ENCODE results near the gene ECEL1.
"Not testable (repeated sequence)": the region's sequence is repeated elsewhere in the genome, so short reads cannot be mapped to it uniquely, and the experiment has no call there.

The ECEL1 gene

GRCh38 chr2:232445149-232445885 is 42.3 kb downstream of the ECEL1 start:
- H3K9me3 Mint-ChIP-seq, H3K36me3 Mint-ChIP-seq, H3K27ac Mint-ChIP-seq, DNase-seq, H3K4me3 Mint-ChIP-seq, H3K4me1 Mint-ChIP-seq: not testable (repeated sequence)
- CTCF ChIA-PET: interaction anchor here (0.8 to 1.2 kb wide), 3 partner anchors 19 to 76 kb away, joined by 3 to 4 read pairs (median 3); partner anchors contain the start of gene PRSS56
- peaks cover 16% of the 10 kb centered on the region for H3K27me3 Mint-ChIP-seq

- CTCF ChIA-PET: interaction anchor here (0.8 to 1.2 kb wide), 5 partner anchors 20 to 544 kb away, joined by 3 to 5 read pairs (median 4); partner anchors contain the start of gene PRSS56
- Mint-ChIP-seq H3K4me3 (no peak overlapping the region), H3K27ac (no peak overlapping the region), H3K4me1 (peaks cover 3% of the 10 kb centered on the region), H3K9me3 (no peaks in the 10 kb centered on the region), H3K36me3 (no peaks in the 10 kb centered on the region), H3K27me3 (peaks cover 9% of the 10 kb centered on the region)
- DNase-seq: peak; percentile 78
Observed at GRCh38 chr2:232444409-232445148, 43.1 kb downstream of the ECEL1 start.

- not testable (repeated sequence) for H3K27me3 Mint-ChIP-seq, H3K4me1 Mint-ChIP-seq, DNase-seq, H3K4me3 Mint-ChIP-seq, H3K9me3 Mint-ChIP-seq, H3K27ac Mint-ChIP-seq, H3K36me3 Mint-ChIP-seq
- CTCF ChIA-PET: interaction anchor here (0.8 to 1.2 kb wide), 3 partner anchors 78 to 543 kb away, joined by 3 to 5 read pairs (median 4); no protein-coding TSS in a partner anchor
Observed at GRCh38 chr2:232443669-232444408, 43.8 kb downstream of the ECEL1 start.

GRCh38 chr2:232443047-232443446 is 44.6 kb downstream of the ECEL1 start:
- H3K36me3 Mint-ChIP-seq, CTCF ChIA-PET, H3K4me1 Mint-ChIP-seq: not testable (repeated sequence)

DNA sequence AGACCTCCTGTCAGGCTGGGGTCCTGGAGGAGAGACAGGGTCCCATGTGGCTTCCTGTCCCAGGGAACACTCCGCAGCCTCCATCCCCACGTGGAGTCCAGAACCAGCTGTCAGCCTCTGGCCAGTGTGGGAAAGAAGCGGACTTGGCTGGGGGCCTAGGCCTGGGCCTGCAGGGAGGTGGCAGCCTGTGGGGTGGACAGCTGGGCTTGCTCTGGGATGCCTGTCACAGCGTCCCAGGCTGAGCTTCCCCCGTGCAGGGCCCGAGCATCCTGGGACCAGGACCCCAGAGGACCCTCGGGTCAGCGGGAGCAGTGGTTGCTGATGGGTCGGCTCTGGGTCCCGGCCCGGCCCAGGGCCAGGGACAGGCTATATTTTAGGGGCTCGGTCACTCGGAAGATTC is 45.2 kb downstream of the ECEL1 start:
- H3K36me3 Mint-ChIP-seq, H3K9me3 Mint-ChIP-seq, CTCF ChIA-PET: not testable (repeated sequence)

More at GRCh38 chr2:232443047-232443446, 44.6 kb downstream of the ECEL1 start:
- not testable (repeated sequence) for H3K4me3 Mint-ChIP-seq, H3K27ac Mint-ChIP-seq, DNase-seq, H3K9me3 Mint-ChIP-seq
- H3K27me3 Mint-ChIP-seq: peaks cover 13% of the 10 kb centered on the region

GRCh38 chr2:232441922-232442321 is 45.7 kb downstream of the ECEL1 start:
- H3K27ac Mint-ChIP-seq, H3K9me3 Mint-ChIP-seq, H3K4me1 Mint-ChIP-seq, DNase-seq, CTCF ChIA-PET, H3K36me3 Mint-ChIP-seq, H3K4me3 Mint-ChIP-seq: not testable (repeated sequence)
- H3K27me3 Mint-ChIP-seq: peaks cover 13% of the 10 kb centered on the region

More for the DNA sequence above, 45.2 kb downstream of the ECEL1 start:
- DNase-seq, H3K4me1 Mint-ChIP-seq, H3K27ac Mint-ChIP-seq, H3K4me3 Mint-ChIP-seq: not testable (repeated sequence)
- H3K27me3 Mint-ChIP-seq: peaks cover 13% of the 10 kb centered on the region

GRCh38 chr2:232441147-232441651 is 46.4 kb downstream of the ECEL1 start:
- Mint-ChIP-seq H3K9me3 (no peaks in the 10 kb centered on the region), H3K4me3 (no peak overlapping the region), H3K27me3 (peaks cover 13% of the 10 kb centered on the region), H3K27ac (no peak overlapping the region), H3K4me1 (no peaks in the 10 kb centered on the region), H3K36me3 (no peaks in the 10 kb centered on the region)
- no peak for DNase-seq
- CTCF ChIA-PET: interaction anchor here (0.8 to 3.0 kb wide), 3 partner anchors 106 to 540 kb away, joined by 3 to 12 read pairs (median 7); no protein-coding TSS in a partner anchor

- H3K4me3 Mint-ChIP-seq, H3K9me3 Mint-ChIP-seq, H3K4me1 Mint-ChIP-seq, H3K36me3 Mint-ChIP-seq, H3K27ac Mint-ChIP-seq: not testable (repeated sequence)
- peaks cover 19% of the 10 kb centered on the region for H3K27me3 Mint-ChIP-seq
- DNase-seq: peak; percentile 90
- CTCF ChIA-PET: interaction anchor here (1.0 to 3.0 kb wide), 12 partner anchors 11 to 540 kb away, joined by 3 to 21 read pairs (median 5); partner anchors contain the start of gene PRSS56
Observed at GRCh38 chr2:232440220-232441018, 47.2 kb downstream of the ECEL1 start.

DNA sequence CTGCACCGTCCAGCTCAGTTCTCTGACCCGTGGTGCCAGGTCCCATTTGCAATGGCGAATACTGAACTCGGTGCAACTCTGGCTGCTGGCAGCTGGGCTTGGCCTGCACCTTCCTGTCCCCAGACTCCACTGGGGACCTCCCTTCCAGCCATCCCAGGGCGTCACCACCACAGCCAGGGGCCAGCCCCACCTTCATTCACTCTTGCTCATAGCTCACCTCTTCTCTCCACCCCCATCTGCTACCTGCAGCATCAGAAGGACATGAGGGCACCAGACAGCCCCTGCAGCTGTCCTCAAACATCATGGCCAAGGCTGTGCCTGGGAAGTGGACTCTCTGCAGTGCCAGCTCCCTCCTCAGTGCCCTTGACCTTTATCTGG is 47.9 kb downstream of the ECEL1 start:
- H3K27me3 Mint-ChIP-seq: peaks cover 24% of the 10 kb centered on the region
- H3K27ac Mint-ChIP-seq: no peak overlapping the region
- no peaks in the 10 kb centered on the region for H3K4me1 Mint-ChIP-seq
- no peaks in the 10 kb centered on the region for H3K9me3 Mint-ChIP-seq
- no peaks in the 10 kb centered on the region for H3K36me3 Mint-ChIP-seq
- CTCF ChIA-PET: interaction anchor here (0.7 to 3.0 kb wide), 16 partner anchors 10 to 541 kb away, joined by 3 to 21 read pairs (median 4); partner anchors contain the start of gene PRSS56
- DNase-seq: no peak
- H3K4me3 Mint-ChIP-seq: no peak overlapping the region

- Mint-ChIP-seq H3K9me3 (no peaks in the 10 kb centered on the region), H3K27me3 (peaks cover 21% of the 10 kb centered on the region), H3K27ac (no peak overlapping the region), H3K36me3 (no peaks in the 10 kb centered on the region), H3K4me3 (no peak overlapping the region), H3K4me1 (no peaks in the 10 kb centered on the region)
- DNase-seq: peak; percentile 60
- CTCF ChIA-PET: interaction anchor here (0.7 to 3.0 kb wide), 18 partner anchors 10 to 540 kb away, joined by 3 to 21 read pairs (median 4); partner anchors contain the start of gene PRSS56
Observed at GRCh38 chr2:232438951-232439757, 48.5 kb downstream of the ECEL1 start.

- Mint-ChIP-seq H3K27ac (no peak overlapping the region), H3K9me3 (no peaks in the 10 kb centered on the region), H3K4me1 (no peaks in the 10 kb centered on the region), H3K36me3 (no peaks in the 10 kb centered on the region), H3K27me3 (peaks cover 21% of the 10 kb centered on the region), H3K4me3 (no peak overlapping the region)
- DNase-seq: no peak
- CTCF ChIA-PET: interaction anchor here (0.9 to 1.8 kb wide), 3 partner anchors 13 to 104 kb away, joined by 3 to 6 read pairs (median 5); no protein-coding TSS in a partner anchor
Observed at GRCh38 chr2:232438091-232438490, 49.5 kb downstream of the ECEL1 start.

DNA sequence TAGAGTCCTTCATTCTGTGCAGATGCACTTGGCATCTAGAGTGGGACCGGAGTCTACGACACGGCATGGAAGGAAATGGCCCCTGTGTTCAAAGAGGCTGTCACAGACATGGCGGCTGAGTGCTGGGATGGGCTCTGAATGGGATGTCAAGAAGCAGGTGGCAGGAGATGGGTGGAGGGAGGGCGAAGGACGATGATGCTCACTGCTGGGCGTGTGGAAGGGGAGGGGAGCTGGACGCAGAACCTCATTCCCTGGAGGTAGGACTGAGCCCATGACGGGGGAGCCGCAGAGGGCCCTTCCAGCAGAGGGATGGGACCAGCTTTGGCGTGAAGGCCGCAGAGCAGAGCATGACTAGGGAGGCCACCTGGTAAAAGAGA is 50.5 kb downstream of the ECEL1 start:
- no peaks in the 10 kb centered on the region for H3K9me3 Mint-ChIP-seq
- no peaks in the 10 kb centered on the region for H3K36me3 Mint-ChIP-seq
- H3K27ac Mint-ChIP-seq: no peak overlapping the region
- no peak for DNase-seq
- CTCF ChIA-PET: interaction anchor here (0.9 to 1.8 kb wide), 4 partner anchors 12 to 103 kb away, joined by 3 to 6 read pairs (median 4); no protein-coding TSS in a partner anchor
- no peaks in the 10 kb centered on the region for H3K4me1 Mint-ChIP-seq
- peaks cover 21% of the 10 kb centered on the region for H3K27me3 Mint-ChIP-seq
- H3K4me3 Mint-ChIP-seq: no peak overlapping the region
